H1 (cell line): ENCODE results near the gene ANKRD50. TPM values are rescaled to one million over a fixed set of nuclear protein-coding genes. Genes with fewer than 3 reads are reported as not detected.

Experiments
- CTCF ChIA-PET: fragments of 300-600 bp; sonication (Branson Sonifier 250); formaldehyde crosslinking; loops from one replicate; lab custom pipeline; 2021; ENCODE audit not compliant: partially characterized antibody; lab: Charles Lee
- POLR2A ChIA-PET: fragments of 300-600 bp; sonication (Branson Sonifier 250); formaldehyde crosslinking; loops from one replicate; lab custom pipeline; 2021; ENCODE audit warnings: inconsistent platforms; ENCODE audit not compliant: partially characterized antibody; lab: Charles Lee
- DNase-seq, 2 experiments: peaks; one replicate each; pipeline versions ENCODE4 v3.0.0 to v3.0.0-alpha.2; 2010 to 2022; ENCODE audit warnings: low spot score in 2 of 2, low read depth in 1 of 2, mixed read lengths in 1 of 2
- FAIRE-seq: peaks from 2 replicates; lab custom pipeline; 2011; peaks lifted over from hg19 to GRCh38; lab: Jason Lieb, UNC
- H2AFZ ChIP-seq: 2 replicates; pipeline ENCODE4 v1.8.1; 2012; ENCODE audit warnings: low read length, inconsistent platforms
- H2AK5ac ChIP-seq: 2 replicates; pipeline ENCODE4 v1.6.1; 2013; ENCODE audit warnings: low read depth, low read length
- H2BK120ac ChIP-seq: replicated peaks from 2 replicates; pipeline ENCODE3; 2013; ENCODE audit warnings: low read depth, low read length, inconsistent platforms
- H2BK12ac ChIP-seq: 2 replicates; pipeline ENCODE4 v1.6.1; 2013; ENCODE audit warnings: low read depth, low read length
- H2BK15ac ChIP-seq: 2 replicates; pipeline ENCODE4 v1.6.1; 2013; ENCODE audit warnings: low read length
- H2BK20ac ChIP-seq: 2 replicates; pipeline ENCODE4 v1.6.1; 2013; ENCODE audit warnings: low read length
- H2BK5ac ChIP-seq: 2 replicates; pipeline ENCODE4 v1.6.1; 2013; ENCODE audit warnings: low read depth, low read length
- H3K14ac ChIP-seq: 2 replicates; pipeline ENCODE4 v1.6.1; 2013; ENCODE audit warnings: inconsistent platforms; ENCODE audit not compliant: insufficient read length
- H3K18ac ChIP-seq: 2 replicates; pipeline ENCODE4 v1.6.1; 2013; ENCODE audit warnings: low read length; ENCODE audit errors: extremely low read depth
- H3K23ac ChIP-seq: 2 replicates; pipeline ENCODE4 v1.6.1; 2013; ENCODE audit warnings: inconsistent platforms; ENCODE audit not compliant: insufficient read length
- H3K23me2 ChIP-seq: 2 replicates; pipeline ENCODE4 v1.6.1; 2013; ENCODE audit warnings: low read depth, low read length
- H3K27ac ChIP-seq: 2 replicates; pipeline ENCODE4 v1.6.1; 2011; ENCODE audit warnings: low read depth, low read length, inconsistent platforms
- H3K27me3 ChIP-seq, 4 experiments: replicated peaks in 1 of 4; 1 replicate in 1 of 4; 2 replicates in 3 of 4; pipeline versions ENCODE4 v1.6.1 to v1.8.1; 2011 to 2013; ENCODE audit warnings: low read length in 3 of 4, mild to moderate bottlenecking in 3 of 4, inconsistent platforms in 2 of 4, mixed read lengths in 2 of 4, moderate library complexity in 1 of 4; ENCODE audit not compliant: control insufficient read depth in 3 of 4, insufficient read depth in 3 of 4; ENCODE audit errors: extremely low read depth in 1 of 4
- H3K36me3 ChIP-seq, 4 experiments: 2 replicates each; pipeline versions ENCODE4 v1.6.1 to v1.8.1; 2011 to 2013; ENCODE audit warnings: mild to moderate bottlenecking in 4 of 4, low read length in 3 of 4, moderate library complexity in 2 of 4, control low read depth in 1 of 4, inconsistent platforms in 1 of 4; ENCODE audit not compliant: insufficient read depth in 4 of 4, control insufficient read depth in 2 of 4
- H3K4ac ChIP-seq: replicated peaks from 2 replicates; pipeline ENCODE3; 2013; ENCODE audit warnings: low read length, low read depth, mixed read lengths, inconsistent platforms; ENCODE audit not compliant: insufficient read length
- H3K4me1 ChIP-seq, 4 experiments: replicated peaks in 1 of 4; 1 replicate in 1 of 4; 2 replicates in 3 of 4; pipeline versions ENCODE4 v1.6.1 to v1.8.1; 2011 to 2013; ENCODE audit warnings: low read length in 3 of 4, inconsistent platforms in 2 of 4, mixed read lengths in 1 of 4; ENCODE audit not compliant: insufficient read depth in 4 of 4, control insufficient read depth in 3 of 4
- H3K4me2 ChIP-seq, 2 experiments: 2 replicates each; pipeline versions ENCODE4 v1.6.1 to v1.8.1; 2011 to 2013; ENCODE audit warnings: low read depth in 2 of 2, low read length in 2 of 2, control low read depth in 1 of 2, inconsistent platforms in 1 of 2, mild to moderate bottlenecking in 1 of 2; ENCODE audit not compliant: insufficient read depth in 1 of 2
- H3K4me3 ChIP-seq, 4 experiments: fragments of 200-600, 300-600 bp in 1 of 4; sonication (generic), shearing (Covaris generic), sonication (Bioruptor Twin) in 1 of 4; 2 replicates each; pipeline versions ENCODE4 v1.5.1 to v1.8.1; 2011 to 2016; ENCODE audit warnings: low read length in 4 of 4, low read depth in 3 of 4, control low read depth in 2 of 4, inconsistent platforms in 2 of 4, mild to moderate bottlenecking in 2 of 4, mixed read lengths in 1 of 4, moderate library complexity in 1 of 4; ENCODE audit not compliant: insufficient read depth in 2 of 4; ENCODE audit errors: extremely low read depth in 1 of 4
- H3K56ac ChIP-seq: replicated peaks from 2 replicates; pipeline ENCODE3; 2013; ENCODE audit warnings: low read depth, mild to moderate bottlenecking, mixed read lengths, low read length, inconsistent platforms; ENCODE audit not compliant: insufficient read length
- H3K79me1 ChIP-seq: 2 replicates; pipeline ENCODE4 v1.6.1; 2013; ENCODE audit warnings: low read depth, low read length, control low read depth
- H3K79me2 ChIP-seq, 2 experiments: 2 replicates each; pipeline versions ENCODE4 v1.6.1 to v1.8.1; 2012 to 2013; ENCODE audit warnings: low read length in 2 of 2, mild to moderate bottlenecking in 2 of 2, inconsistent platforms in 1 of 2; ENCODE audit not compliant: insufficient read depth in 2 of 2, control insufficient read depth in 1 of 2
- H3K9ac ChIP-seq, 4 experiments: replicated peaks in 1 of 4; 1 replicate in 1 of 4; 2 replicates in 3 of 4; pipeline versions ENCODE4 v1.6.1 to v1.8.1; 2011 to 2013; ENCODE audit warnings: low read depth in 3 of 4, low read length in 3 of 4, control low read depth in 2 of 4, mild to moderate bottlenecking in 2 of 4, moderate library complexity in 2 of 4, inconsistent platforms in 1 of 4; ENCODE audit errors: extremely low read depth in 1 of 4
- H3K9me3 ChIP-seq, 2 experiments: 2 replicates each; pipeline versions ENCODE4 v1.6.1 to v1.8.1; 2012 to 2013; ENCODE audit warnings: mild to moderate bottlenecking in 2 of 2, moderate library complexity in 2 of 2, control low read depth in 1 of 2, inconsistent platforms in 1 of 2, low read depth in 1 of 2, low read length in 1 of 2, mixed read lengths in 1 of 2; ENCODE audit not compliant: insufficient read depth in 2 of 2
- H4K20me1 ChIP-seq, 2 experiments: replicated peaks in 1 of 2; 2 replicates each; pipeline versions ENCODE3 to v1.8.1; 2011 to 2013; ENCODE audit warnings: inconsistent platforms in 2 of 2, low read length in 2 of 2, mild to moderate bottlenecking in 1 of 2; ENCODE audit not compliant: insufficient read depth in 2 of 2, control insufficient read depth in 1 of 2
- H4K5ac ChIP-seq: 2 replicates; pipeline ENCODE4 v1.6.1; 2013; ENCODE audit warnings: low read length, low read depth, mixed read lengths, inconsistent platforms; ENCODE audit not compliant: insufficient read length
- H4K8ac ChIP-seq: 2 replicates; pipeline ENCODE4 v1.8.0; 2013; ENCODE audit warnings: mild to moderate bottlenecking, moderate library complexity, low read length, inconsistent platforms; ENCODE audit not compliant: insufficient read depth; ENCODE audit errors: extremely low read depth
- H4K91ac ChIP-seq: replicated peaks from 2 replicates; pipeline ENCODE3; 2013; ENCODE audit warnings: low read length, mixed read lengths, inconsistent platforms; ENCODE audit not compliant: insufficient read length
- BACH1 ChIP-seq: IDR thresholded peaks from 2 replicates; pipeline ENCODE4 v1.6.1; 2012; ENCODE audit warnings: low read length, improper control_type of control experiment
- BRCA1 ChIP-seq: IDR thresholded peaks from 2 replicates; pipeline ENCODE4 v1.6.1; 2012; ENCODE audit warnings: low read depth, low read length, improper control_type of control experiment
- EZH2 ChIP-seq: fragments of 200-600 bp; sonication (generic); IDR thresholded peaks from 2 replicates; pipeline ENCODE4 v1.7.1; 2012; ENCODE audit warnings: low read depth, mild to moderate bottlenecking, moderate library complexity, low read length, inconsistent platforms; ENCODE audit not compliant: severe bottlenecking
- KDM4A ChIP-seq: IDR thresholded peaks from one replicate; pipeline ENCODE4 v1.7.1; 2012; ENCODE audit warnings: low read depth, mild to moderate bottlenecking, moderate library complexity, low read length, inconsistent platforms; ENCODE audit not compliant: severe bottlenecking
- NRF1 ChIP-seq: IDR thresholded peaks from 2 replicates; pipeline ENCODE4 v1.6.1; 2011; ENCODE audit warnings: mild to moderate bottlenecking, low read depth, low read length, improper control_type of control experiment
- POU5F1 ChIP-seq: IDR thresholded peaks from 2 replicates; pipeline ENCODE4 v1.6.1; 2011; ENCODE audit warnings: low read depth, mild to moderate bottlenecking, low read length, moderate library complexity
- RBBP5 ChIP-seq: IDR thresholded peaks from 2 replicates; pipeline ENCODE4 v1.7.1; 2012; ENCODE audit warnings: low read depth, mild to moderate bottlenecking, inconsistent platforms, low read length, moderate library complexity, borderline replicate concordance
- RXRA ChIP-seq: IDR thresholded peaks from 2 replicates; pipeline ENCODE4 v1.6.1; 2011; ENCODE audit warnings: low read depth, mild to moderate bottlenecking, low read length, moderate library complexity; ENCODE audit not compliant: insufficient read depth
- SAP30 ChIP-seq: fragments of 300-600 bp; sonication (generic); IDR thresholded peaks from 2 replicates; pipeline ENCODE4 v1.7.1; 2012; ENCODE audit warnings: low read length, moderate library complexity, mild to moderate bottlenecking, inconsistent platforms; ENCODE audit not compliant: insufficient read depth, insufficient replicate concordance
- SP4 ChIP-seq: IDR thresholded peaks from 2 replicates; pipeline ENCODE4 v1.6.1; 2012; ENCODE audit warnings: low read length, inconsistent platforms
- TAF1 ChIP-seq: IDR thresholded peaks from 2 replicates; pipeline ENCODE4 v1.6.1; 2011; ENCODE audit warnings: mild to moderate bottlenecking, low read depth, low read length
- TAF7 ChIP-seq: optimal IDR thresholded peaks from 2 replicates; pipeline ENCODE3; 2011; ENCODE audit warnings: low read depth, mild to moderate bottlenecking, inconsistent platforms, low read length, moderate library complexity, borderline replicate concordance
- TCF12 ChIP-seq: IDR thresholded peaks from 2 replicates; pipeline ENCODE4 v1.6.1; 2011; ENCODE audit warnings: low read depth, mild to moderate bottlenecking, low read length
- TEAD4 ChIP-seq: IDR thresholded peaks from 2 replicates; pipeline ENCODE4 v1.6.1; 2012; ENCODE audit warnings: low read depth, low read length, inconsistent platforms, mixed read lengths
- YY1 ChIP-seq: IDR thresholded peaks from 2 replicates; pipeline ENCODE4 v1.6.1; 2011; ENCODE audit warnings: low read depth, mild to moderate bottlenecking, low read length
- WGBS, 2 experiments: shearing (Covaris generic) in 1 of 2; methylation state at CpG; one replicate each; pipeline versions ENCODE4 v1.1.6 to v1.1.7; 2013 to 2015; ENCODE audit warnings: low lambda C conversion rate in 2 of 2, mixed read lengths in 2 of 2, inconsistent platforms in 1 of 2, low coverage in 1 of 2, missing lambda C conversion rate in 1 of 2; ENCODE audit not compliant: insufficient replicate concordance in 2 of 2, insufficient coverage in 1 of 2, insufficient read length in 1 of 2; ENCODE audit errors: extremely low coverage in 1 of 2, missing lambda C conversion rate in 1 of 2; 5-methylcytosine and 5-hydroxymethylcytosine counted together
- polyA plus RNA-seq, 7 experiments: library from polyadenylated mRNA; depleted of rRNA in 3 of 7; stranded (reverse) in 5 of 7; unstranded in 2 of 7; fragments of >200 nt in 5 of 7; fragments of 200-250 nt in 2 of 7; gene quantifications; 1 replicate in 5 of 7; 2 replicates in 1 of 7; 4 replicates in 1 of 7; pipeline versions ENCODE4 v1.2.1 to v1.2.3, GENCODE V29; 2011 to 2013; ENCODE audit warnings: missing spikeins in 2 of 7, mixed read lengths in 2 of 7
- total RNA-seq: library from RNA; stranded (reverse); fragmentation: NEBNext Ultra II Directional; extraction: Animal tissue kit (Norgen Biotek cat#: 25700); gene quantifications from 2 replicates; pipeline ENCODE4 v1.2.1, GENCODE V29; 2021
- TF ChIP-seq, protein P1 (sequence below): IDR thresholded peaks from 2 replicates; pipeline ENCODE4 v1.6.1; 2012; ENCODE audit warnings: inconsistent platforms

ANKRD50 gene
- total and polyA plus RNA-seq, 2 of the 8 experiments (the other 6 are each of a cell fraction or from before 2014, with no cell fraction given) = 8.5 to 25.0 TPM

DNA sequence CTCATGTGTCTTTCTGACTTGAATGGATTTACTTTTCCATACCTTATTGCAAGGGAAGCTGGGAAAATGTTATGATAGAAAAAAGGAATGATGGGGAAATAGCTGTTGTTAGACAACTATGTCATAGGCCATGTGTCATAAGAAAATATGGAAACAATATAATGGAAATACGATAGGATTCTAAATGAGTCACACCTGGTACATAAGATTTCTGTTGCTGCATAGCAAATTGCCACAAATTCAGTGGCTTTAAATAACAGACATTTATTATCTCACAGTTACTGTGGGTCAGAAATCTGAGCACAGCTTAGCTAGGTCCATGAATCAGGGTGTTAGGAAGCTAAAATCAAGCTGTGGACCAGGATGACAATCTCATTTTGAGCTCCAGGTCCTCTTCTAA is 44.6 kb upstream of the ANKRD50 start:
- Histone ChIP-seq H3K9ac (no peak overlapping the region), H2AFZ (no peak overlapping the region), H3K79me2 (no peaks in the 10 kb centered on the region), H3K4me3 (no peak overlapping the region), H3K36me3 (no peaks in the 10 kb centered on the region), H2BK20ac (no peak overlapping the region), H4K8ac (no peak overlapping the region), H4K5ac (no peak overlapping the region), H3K4me1 (no peaks in the 10 kb centered on the region), H3K79me1 (no peaks in the 10 kb centered on the region), H2BK15ac (no peak overlapping the region), H2BK12ac (no peak overlapping the region), H4K20me1 (no peaks in the 10 kb centered on the region), H2BK5ac (no peak overlapping the region), H2AK5ac (no peak overlapping the region), H3K56ac (no peak overlapping the region), H4K91ac (no peak overlapping the region), H3K23ac (no peak overlapping the region), H3K27ac (no peak overlapping the region), H3K9me3 (no peaks in the 10 kb centered on the region), H3K4ac (no peak overlapping the region), H3K4me2 (no peak overlapping the region), H3K14ac (no peak overlapping the region), H2BK120ac (no peak overlapping the region), H3K18ac (no peak overlapping the region), H3K23me2 (no peaks in the 10 kb centered on the region), H3K27me3 (no peaks in the 10 kb centered on the region; a peak in 2 of 7 replicates)
- FAIRE-seq = no peak
- ChIA-PET CTCF (interaction anchor here (0.6 to 0.7 kb wide), 2 partner anchors 28 to 423 kb away, joined by 3 read pairs; no protein-coding TSS in a partner anchor), POLR2A (no interaction called here)
- no peak for DNase-seq
- whole genome bisulfite sequencing, 2 experiments = 93% methylated on average over 1 of the region's 1 CpG; no CpG with 5 or more reads in 1 of the 2 experiments
- no peak for TF ChIP-seq BRCA1
- TF ChIP-seq RBBP5 = no peak
- no peak for TF ChIP-seq NRF1
- TF ChIP-seq RXRA = no peak
- no peak for TF ChIP-seq TAF7
- no peak for TF ChIP-seq YY1
- no peak for TF ChIP-seq TCF12
- TF ChIP-seq EZH2 = no peak
- no peak for TF ChIP-seq BACH1
- TF ChIP-seq TEAD4 = no peak
- no peak for TF ChIP-seq KDM4A
- no peak for TF ChIP-seq POU5F1
- TF ChIP-seq, protein P1, sequence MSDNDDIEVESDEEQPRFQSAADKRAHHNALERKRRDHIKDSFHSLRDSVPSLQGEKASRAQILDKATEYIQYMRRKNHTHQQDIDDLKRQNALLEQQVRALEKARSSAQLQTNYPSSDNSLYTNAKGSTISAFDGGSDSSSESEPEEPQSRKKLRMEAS = no peak
- TF ChIP-seq SP4 = no peak
- no peak for TF ChIP-seq SAP30
- TF ChIP-seq TAF1 = no peak
